ENCODE measurements around the gene NUCKS1. TPM values are rescaled to one million over a fixed set of nuclear protein-coding genes. Genes with fewer than 3 reads are reported as not detected.

The NUCKS1 gene, protein sequence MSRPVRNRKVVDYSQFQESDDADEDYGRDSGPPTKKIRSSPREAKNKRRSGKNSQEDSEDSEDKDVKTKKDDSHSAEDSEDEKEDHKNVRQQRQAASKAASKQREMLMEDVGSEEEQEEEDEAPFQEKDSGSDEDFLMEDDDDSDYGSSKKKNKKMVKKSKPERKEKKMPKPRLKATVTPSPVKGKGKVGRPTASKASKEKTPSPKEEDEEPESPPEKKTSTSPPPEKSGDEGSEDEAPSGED
- total RNA-seq, result 72.3 TPM

DNA sequence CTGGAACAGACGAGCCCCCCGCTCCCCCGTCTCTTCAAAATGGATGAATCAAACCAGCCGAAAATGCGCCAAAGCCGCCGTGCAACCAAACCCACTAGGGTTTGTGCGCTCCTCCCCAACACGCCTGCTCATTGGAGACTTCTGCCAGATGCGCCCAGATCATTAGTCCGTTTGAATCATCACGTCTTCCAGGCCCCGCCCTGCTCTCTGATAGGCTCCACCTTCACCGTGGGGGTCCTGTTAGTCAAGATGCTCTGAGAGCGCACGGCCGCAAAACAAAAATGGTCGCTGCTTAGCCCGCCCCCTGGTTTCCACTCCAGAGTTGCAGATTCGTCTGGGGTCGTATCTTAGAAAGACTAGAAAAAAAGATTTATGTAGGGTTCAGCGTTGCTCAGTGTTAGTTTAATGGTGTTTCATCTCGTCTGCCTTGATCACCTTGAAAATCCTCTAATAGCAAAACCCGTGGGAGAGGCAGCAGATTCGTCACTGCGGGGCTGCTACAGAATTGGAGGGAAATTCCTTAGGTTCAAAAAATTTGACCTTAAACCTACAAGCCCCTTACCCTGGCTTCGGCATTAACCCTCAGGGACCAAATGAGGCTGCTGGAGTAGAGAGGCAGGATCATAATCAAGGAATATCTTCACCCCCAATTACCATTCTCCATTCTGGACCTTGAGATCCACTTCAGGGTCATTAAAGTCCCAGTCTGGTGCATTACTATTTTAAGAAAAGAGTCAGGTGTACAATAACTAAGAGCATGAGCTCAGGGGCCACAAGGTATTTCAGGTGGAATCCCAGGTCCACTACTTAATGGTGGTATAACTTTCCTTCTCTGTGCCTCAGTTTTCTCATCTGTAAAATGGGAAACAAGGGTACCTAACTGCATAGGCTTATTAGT, at the start of gene NUCKS1:
TSS of gene NUCKS1 (minus strand) at position 45 of the 898 bp plus-strand sequence. CDS start 209 bp downstream, outside the sequence.
- ATAC-seq, result peak; percentile 74
- peak; percentile 98 for DNase-seq (ENCODE audit: low spot score)

- DNase-seq (ENCODE audit: low spot score) (no peak), ATAC-seq (no peak)
These were observed 48.6 kb upstream of the NUCKS1 start for GRCh38 chr1:205798577-205798976.

- no peak for DNase-seq (ENCODE audit: low spot score)
- no peak for ATAC-seq
These were observed 47.2 kb upstream of the NUCKS1 start for GRCh38 chr1:205797168-205797567.

DNA sequence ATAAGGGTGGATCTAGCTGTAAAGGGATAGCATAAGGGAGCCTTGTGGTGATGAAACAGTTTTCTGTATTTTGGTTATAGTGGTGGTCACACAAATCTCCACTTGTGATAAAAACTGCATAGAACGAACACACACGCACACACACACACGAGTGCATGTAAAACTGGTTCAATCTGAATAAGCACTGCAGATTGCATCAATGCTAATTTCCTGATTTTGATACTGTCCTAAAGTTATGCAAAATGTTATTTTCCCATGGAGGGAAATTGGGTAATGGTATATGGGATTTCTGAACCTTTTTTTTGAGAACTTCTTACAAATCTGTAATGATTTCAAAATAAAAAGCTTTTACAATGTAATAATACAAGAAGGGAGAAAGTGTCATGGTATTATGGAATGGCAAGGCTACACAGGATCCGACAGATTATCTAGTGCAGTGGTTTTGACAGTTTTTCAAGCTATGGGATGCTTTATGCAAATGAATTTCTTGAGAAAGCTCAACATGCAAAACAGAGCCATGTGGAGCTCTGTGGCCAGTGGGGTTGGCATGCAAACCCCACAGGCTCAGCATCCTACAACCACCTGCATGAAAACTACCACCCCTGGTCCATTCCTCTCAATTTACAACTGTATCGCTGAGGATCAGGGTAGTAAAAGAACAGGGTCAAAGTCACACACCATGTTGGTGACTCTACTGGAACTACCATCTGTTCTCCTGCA, 44.2 kb upstream of the NUCKS1 start:
- ATAC-seq, result no peak
- DNase-seq (ENCODE audit: low spot score), result no peak

DNA sequence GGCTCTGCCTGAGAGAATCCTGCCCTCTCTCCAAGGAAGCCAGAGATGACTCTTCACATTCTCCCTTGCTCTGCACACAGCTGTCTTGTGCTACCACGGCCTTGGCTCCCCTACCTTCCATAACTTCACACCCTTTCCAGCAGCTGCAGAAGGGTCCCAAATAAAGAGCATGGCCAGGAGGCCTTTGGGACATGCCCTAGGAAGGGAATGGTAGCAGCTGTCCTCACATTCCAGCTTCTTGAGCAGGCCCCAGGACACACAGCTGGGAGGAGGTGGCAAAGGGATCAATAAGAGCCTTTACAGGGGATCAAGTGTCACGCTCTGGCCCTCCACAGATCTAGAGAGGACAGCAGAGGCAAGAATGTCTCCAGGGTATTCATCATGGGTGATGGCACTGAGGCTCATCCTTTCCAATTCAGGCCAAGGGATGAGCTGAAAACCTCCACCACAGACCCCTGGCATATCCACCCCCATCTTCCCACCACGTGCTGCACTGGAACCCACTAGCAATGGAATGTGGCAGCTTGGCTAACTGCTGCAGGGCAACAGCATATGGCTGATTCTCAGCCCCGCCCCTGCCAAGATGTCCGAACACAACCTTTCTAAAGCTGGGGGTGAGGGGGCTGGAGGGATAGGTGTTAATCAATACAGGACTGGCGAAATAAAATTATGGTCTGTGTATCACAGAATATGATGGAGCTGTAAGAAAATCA, 43.1 kb upstream of the NUCKS1 start:
- DNase-seq (ENCODE audit: low spot score) (no peak), ATAC-seq (no peak)

- ATAC-seq (no peak), DNase-seq (ENCODE audit: low spot score) (no peak)
These were observed 42.5 kb upstream of the NUCKS1 start for GRCh38 chr1:205792481-205792881.

DNA sequence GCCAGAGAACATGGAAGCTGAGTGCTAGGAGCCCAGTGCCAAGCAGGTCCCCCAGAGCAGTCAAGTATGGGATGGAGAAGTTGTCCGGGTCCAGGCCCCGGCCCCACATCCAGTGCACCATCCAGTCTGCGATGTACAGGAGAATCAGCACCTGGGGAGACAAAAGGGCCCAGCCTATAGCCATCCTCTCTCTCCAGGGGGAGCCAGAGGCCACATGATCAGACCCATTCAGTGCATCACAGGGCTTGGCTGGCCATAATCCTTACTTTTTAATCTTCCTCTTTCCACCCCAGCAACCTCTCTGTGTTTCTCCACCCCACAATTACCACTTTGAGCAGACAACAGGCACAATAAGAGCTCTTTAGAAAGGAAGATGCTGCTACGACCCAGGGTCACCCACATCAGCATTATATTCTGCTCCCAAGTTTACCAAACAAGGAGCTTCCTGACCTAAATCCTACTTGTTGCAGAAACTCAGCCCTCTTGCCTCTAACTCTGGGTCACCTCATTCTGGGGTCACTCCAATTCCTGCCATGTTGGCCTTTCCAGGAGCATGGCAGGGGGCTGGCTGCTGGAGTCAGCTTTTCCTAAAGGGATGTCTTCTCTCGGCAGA, 41.7 kb upstream of the NUCKS1 start:
- ATAC-seq (peak; percentile 97), DNase-seq (ENCODE audit: low spot score) (peak; percentile 69)

GRCh38 chr1:205787287-205787916, 37.4 kb upstream of the NUCKS1 start:
- DNase-seq (ENCODE audit: low spot score) (no peak), ATAC-seq (no peak)

- no peak for DNase-seq (ENCODE audit: low spot score)
- ATAC-seq, result no peak
These were observed 36.6 kb upstream of the NUCKS1 start for GRCh38 chr1:205786601-205787000.

- no peak for DNase-seq (ENCODE audit: low spot score)
- ATAC-seq, result no peak
These were observed 35.5 kb upstream of the NUCKS1 start for GRCh38 chr1:205785446-205785845.

DNA sequence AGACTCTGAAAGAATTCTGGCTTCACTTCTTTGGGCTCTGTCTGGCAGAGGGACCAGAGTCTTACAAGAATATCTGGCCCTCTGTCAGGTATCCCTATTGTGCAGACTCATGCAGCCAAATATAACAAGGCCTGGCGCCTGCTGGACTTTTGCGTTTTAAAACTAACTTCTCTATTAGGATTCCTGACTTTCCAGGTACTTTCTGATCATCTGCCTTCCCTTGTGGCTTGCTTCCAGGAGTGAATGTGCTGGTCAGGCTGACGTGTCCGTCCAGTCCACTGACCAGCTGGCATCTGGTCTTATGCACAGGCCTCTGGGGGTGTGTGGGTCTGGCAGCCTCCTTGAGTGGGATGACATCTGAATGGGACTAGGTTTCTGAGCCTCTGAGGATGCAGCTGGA, 33.9 kb upstream of the NUCKS1 start:
- ATAC-seq, result peak; percentile 86
- DNase-seq (ENCODE audit: low spot score), result peak; percentile 77

GRCh38 chr1:205783433-205783795, 33.4 kb upstream of the NUCKS1 start:
- ATAC-seq, result peak; percentile 11
- no peak for DNase-seq (ENCODE audit: low spot score)

DNA sequence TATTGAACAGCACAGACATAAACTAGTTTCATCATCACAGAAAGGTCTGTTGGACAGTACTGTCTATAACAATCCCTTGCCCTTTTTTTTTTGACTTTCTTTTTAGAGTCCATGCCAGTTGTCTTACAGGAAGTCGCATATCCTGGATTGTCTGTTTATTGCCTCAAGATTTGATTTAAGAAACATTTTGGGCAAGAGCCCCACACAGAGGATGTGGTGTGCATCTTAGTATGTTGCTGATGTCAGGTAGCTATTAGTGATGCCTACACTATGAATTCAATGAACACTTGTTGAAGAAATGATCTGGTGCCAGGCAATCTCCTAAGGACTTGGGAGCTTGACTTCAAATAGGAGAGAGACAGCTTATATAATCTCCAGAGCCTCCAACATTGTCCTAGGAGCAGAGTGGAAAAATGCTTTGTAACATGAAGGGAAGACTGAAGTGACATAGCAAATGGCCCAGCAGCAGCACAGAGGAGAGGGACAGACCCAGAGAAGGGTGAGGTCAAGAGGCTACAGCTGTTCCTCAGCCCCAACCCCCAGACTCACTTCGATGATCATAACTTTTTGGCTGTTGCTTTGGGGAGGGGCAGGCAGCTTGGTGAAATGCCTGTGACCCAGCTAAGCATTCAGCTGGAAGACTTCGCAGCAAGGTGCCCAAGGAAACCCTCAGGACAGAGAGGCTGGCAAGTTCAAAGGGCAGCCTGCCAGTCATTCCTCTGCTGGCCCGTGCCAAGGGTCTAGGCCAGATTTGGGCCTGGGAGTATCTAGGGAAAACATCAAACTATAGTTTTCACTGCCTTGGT, 32.8 kb upstream of the NUCKS1 start:
- ATAC-seq (peak; percentile 50), DNase-seq (ENCODE audit: low spot score) (no peak)

GRCh38 chr1:205780335-205780734, 30.4 kb upstream of the NUCKS1 start:
- DNase-seq (ENCODE audit: low spot score), result no peak

GRCh38 chr1:205777994-205778393, 28.0 kb upstream of the NUCKS1 start:
- DNase-seq (ENCODE audit: low spot score), result no peak

More at GRCh38 chr1:205780335-205780734, 30.4 kb upstream of the NUCKS1 start:
- ATAC-seq, result no peak

DNA sequence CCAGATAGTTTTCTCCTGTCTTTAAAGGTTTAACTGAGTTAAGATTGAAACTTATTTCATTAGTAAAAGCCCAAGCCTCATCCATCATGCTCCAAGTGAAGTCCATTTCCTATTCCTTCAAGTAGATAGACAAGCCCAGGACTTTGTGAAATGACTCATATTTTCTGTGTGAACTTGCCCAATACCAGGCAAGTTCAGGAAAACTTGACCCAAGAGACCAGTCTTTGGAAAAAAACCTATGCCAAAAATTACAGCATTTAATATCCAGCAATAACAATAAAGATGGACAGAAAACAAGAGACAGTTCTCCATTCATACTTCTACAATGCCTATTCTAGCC, 25.7 kb upstream of the NUCKS1 start:
- ATAC-seq, result no peak

More at GRCh38 chr1:205777994-205778393, 28.0 kb upstream of the NUCKS1 start:
- ATAC-seq, result no peak

GRCh38 chr1:205775015-205775716, 25.2 kb upstream of the NUCKS1 start, which contains the start of gene RAB29:
Gene RAB29, minus strand, starts transcription at chr1:205775482. Its CDS starts 526 bp downstream, at chr1:205774956.
- DNase-seq (ENCODE audit: low spot score) (peak; percentile 84), ATAC-seq (peak; percentile 99)

More for the DNA sequence above, 25.7 kb upstream of the NUCKS1 start:
- DNase-seq (ENCODE audit: low spot score), result no peak

Measured in left lobe of liver (tissue), 2 donors.